A549 (cell line): ENCODE measurements around the gene CAPN14. TPM values are rescaled to one million over a fixed set of nuclear protein-coding genes. Genes with fewer than 3 reads are reported as not detected.

Experiments
- ATAC-seq, 2 experiments: fragments of 200-7000 bp in 1 of 2; fragments of >200 bp in 1 of 2; cut with Nextera tagmentation in 1 of 2; cut with Tn5 transposase in 1 of 2; 3 replicates each; pipeline versions ENCODE4 v1.8.0 to v1.9.1; 2018 to 2020; ENCODE audit warnings: mild to moderate bottlenecking in 1 of 2, moderate library complexity in 1 of 2
- CTCF ChIA-PET: fragments of 300-600 bp; sonication (Branson Sonifier 250); formaldehyde crosslinking; extraction: SDS; loops from one replicate; lab custom pipeline; 2021; ENCODE audit warnings: antibody characterized with exemption, inconsistent platforms; lab: Yijun Ruan, JAX
- POLR2A ChIA-PET: fragments of 350-600 bp; formaldehyde crosslinking; extraction: SDS; loops from one replicate; lab custom pipeline; 2021; ENCODE audit warnings: antibody characterized with exemption, inconsistent platforms; lab: Yijun Ruan, JAX
- DNase-seq, 2 experiments: peaks; one replicate each; pipeline versions ENCODE4 v3.0.0 to v3.0.0-alpha.2; 2011 to 2016; ENCODE audit warnings: low read depth in 1 of 2, low spot score in 1 of 2
- FAIRE-seq: peaks from 2 replicates; lab custom pipeline; 2011; peaks lifted over from hg19 to GRCh38; lab: Jason Lieb, UNC
- H3K27ac ChIP-seq, 2 experiments: fragments of >200 bp; sonication (Bioruptor Twin); formaldehyde crosslinking; 3 replicates each; pipeline ENCODE4 v1.5.1; 2016 to 2017
- H3K4me1 ChIP-seq: fragments of >200 bp; sonication (Bioruptor Twin); formaldehyde crosslinking; 3 replicates; pipeline ENCODE4 v1.6.1; 2016
- H3K4me2 ChIP-seq: fragments of >200 bp; sonication (Bioruptor Twin); formaldehyde crosslinking; 3 replicates; pipeline ENCODE4 v1.6.1; 2016
- H3K4me3 ChIP-seq: fragments of >200 bp; sonication (Bioruptor Twin); formaldehyde crosslinking; 3 replicates; pipeline ENCODE4 v1.5.1; 2016
- H3K9me3 ChIP-seq: fragments of >200 bp; sonication (Bioruptor Twin); formaldehyde crosslinking; 3 replicates; pipeline ENCODE4 v1.6.1; 2016
- CBX8 ChIP-seq: fragments of 200-600 bp; sonication (generic); IDR thresholded peaks from 2 replicates; pipeline ENCODE4 v1.6.1; 2016
- CEBPB ChIP-seq, 2 experiments: fragments of >200 bp in 1 of 2; sonication (Bioruptor Twin) in 1 of 2; formaldehyde crosslinking in 1 of 2; IDR thresholded peaks; 2 replicates each; pipeline ENCODE4 v1.6.1; 2012 to 2016
- FOSL2 ChIP-seq, 2 experiments: fragments of 450-650 bp in 1 of 2; fragments of >200 bp in 1 of 2; sonication (Bioruptor Twin) in 1 of 2; formaldehyde crosslinking; IDR thresholded peaks; 2 replicates each; pipeline versions ENCODE4 v1.5.0 to v1.6.1; 2016 to 2020; ENCODE audit warnings: mild to moderate bottlenecking in 1 of 2, moderate library complexity in 1 of 2
- FOXS1 ChIP-seq: fragments of 250-450 bp; sonication (Bioruptor Pico); IDR thresholded peaks from 2 replicates; pipeline ENCODE4 v1.5.0; 2020; ENCODE audit warnings: mild to moderate bottlenecking, moderate library complexity
- HEYL ChIP-seq: fragments of 250-450 bp; sonication (Bioruptor Pico); IDR thresholded peaks from 2 replicates; pipeline ENCODE4 v1.8.0; 2021; ENCODE audit warnings: mild to moderate bottlenecking, moderate library complexity
- HMGXB4 ChIP-seq: fragments of 250-450 bp; sonication (Bioruptor Pico); IDR thresholded peaks from 2 replicates; pipeline ENCODE4 v1.5.0; 2021; ENCODE audit warnings: mild to moderate bottlenecking, moderate library complexity, borderline replicate concordance
- HOXA7 ChIP-seq: fragments of 250-450 bp; sonication (Bioruptor Pico); IDR thresholded peaks from 2 replicates; pipeline ENCODE4 v1.5.0; 2020; ENCODE audit warnings: mild to moderate bottlenecking, moderate library complexity
- JUN ChIP-seq, 2 experiments: fragments of >200 bp; sonication (Bioruptor Twin); formaldehyde crosslinking; IDR thresholded peaks; 2 replicates in 1 of 2; 3 replicates in 1 of 2; pipeline ENCODE4 v1.6.1; 2016 to 2017
- KDM1A ChIP-seq: fragments of 200-600 bp; sonication (generic); IDR thresholded peaks from 2 replicates; pipeline ENCODE4 v1.6.1; 2016; ENCODE audit warnings: low read depth, mild to moderate bottlenecking
- KDM5A ChIP-seq: fragments of 200-600 bp; sonication (generic); IDR thresholded peaks from 2 replicates; pipeline ENCODE4 v1.6.1; 2016; ENCODE audit warnings: antibody characterized with exemption, mild to moderate bottlenecking
- MAX ChIP-seq: IDR thresholded peaks from 2 replicates; pipeline ENCODE4 v1.6.1; 2012
- NPAS2 ChIP-seq: fragments of 250-450 bp; sonication (Bioruptor Pico); IDR thresholded peaks from 2 replicates; pipeline ENCODE4 v1.8.0; 2022; ENCODE audit warnings: mild to moderate bottlenecking, moderate library complexity, borderline replicate concordance
- NR3C1 ChIP-seq: fragments of >200 bp; sonication (Bioruptor Twin); formaldehyde crosslinking; IDR thresholded peaks from 3 replicates; pipeline ENCODE4 v1.6.1; 2017
- PBX3 ChIP-seq: IDR thresholded peaks from 2 replicates; pipeline ENCODE4 v1.6.1; 2012
- PHF8 ChIP-seq: fragments of 200-600 bp; sonication (generic); IDR thresholded peaks from 2 replicates; pipeline ENCODE4 v1.6.1; 2016; ENCODE audit warnings: low read depth, mild to moderate bottlenecking, antibody characterized with exemption, moderate library complexity, borderline replicate concordance
- POLR2A ChIP-seq: IDR thresholded peaks from 2 replicates; pipeline ENCODE4 v1.6.1; 2012; ENCODE audit warnings: mild to moderate bottlenecking, low read length
- RAD21 ChIP-seq, 2 experiments: fragments of >200 bp in 1 of 2; sonication (Bioruptor Twin) in 1 of 2; formaldehyde crosslinking in 1 of 2; IDR thresholded peaks in 1 of 2; conservative IDR thresholded peaks in 1 of 2; 2 replicates in 1 of 2; 3 replicates in 1 of 2; pipeline ENCODE4 v1.6.1; 2012 to 2018; ENCODE audit warnings: inconsistent platforms in 1 of 2
- RCOR1 ChIP-seq: fragments of 150-350 bp; IDR thresholded peaks from 2 replicates; pipeline ENCODE4 v1.6.1; 2014; ENCODE audit warnings: antibody characterized with exemption, low read length, low read depth
- TFCP2L1 ChIP-seq: fragments of 250-450 bp; sonication (Bioruptor Pico); IDR thresholded peaks from 2 replicates; pipeline ENCODE4 v1.5.0; 2021; ENCODE audit warnings: mild to moderate bottlenecking
- ZFP36 ChIP-seq: fragments of 450-650 bp; IDR thresholded peaks from 2 replicates; pipeline ENCODE4 v1.6.1; 2014; ENCODE audit warnings: borderline replicate concordance; ENCODE audit not compliant: partially characterized antibody
- WGBS: methylation state at CpG from one replicate; pipeline ENCODE4 v1.1.6; 2017; ENCODE audit errors: missing lambda C conversion rate; 5-methylcytosine and 5-hydroxymethylcytosine counted together
- polyA plus RNA-seq, 4 experiments: library from polyadenylated mRNA; depleted of rRNA in 3 of 4; stranded (reverse); fragments of >200 nt; fragmentation: RNase III in 1 of 4; extraction: RNeasy Plus Mini Kit Qiagen cat#74134 plus additional on column Dnase treatment in 1 of 4; gene quantifications; 2 replicates in 3 of 4; 3 replicates in 1 of 4; pipeline ENCODE4 v1.2.3, GENCODE V29; 2011 to 2017

The CAPN14 gene
- polyA plus RNA-seq, 2 of the 4 experiments (the other 2 are of a cell fraction) = 0.04 to 0.06 TPM

GRCh38 chr2:31237348-31238017, 20.2 kb upstream of the CAPN14 start (continued):
- TF ChIP-seq HMGXB4 (CRISPR knock-in tag) (no peak), HEYL (no peak), HOXA7 (CRISPR knock-in tag) (no peak), TFCP2L1 (CRISPR knock-in tag) (no peak), PBX3 (no peak), POLR2A (no peak), KDM1A (no peak)

- ChIA-PET CTCF (interaction anchor here (0.8 to 3.4 kb wide), 3 partner anchors 97 to 198 kb away, joined by 3 to 11 read pairs (median 4); no protein-coding TSS in a partner anchor), POLR2A (no interaction called here)
- WGBS = 79% methylated on average over 7 of the region's 7 CpGs
- TF ChIP-seq NPAS2 (CRISPR knock-in tag) = no peak
- TF ChIP-seq PBX3 = no peak
- no peak for TF ChIP-seq MAX
- TF ChIP-seq RAD21 (conservative IDR thresholded peaks at IDR 0.05 in 1 of 2, IDR thresholded peaks at IDR 0.05 in 1 of 2) = no peak
- TF ChIP-seq CEBPB (IDR thresholded peaks at IDR 0.05) = no peak
- TF ChIP-seq CBX8 = no peak
- TF ChIP-seq ZFP36 = no peak
- no peak for TF ChIP-seq FOXS1
- TF ChIP-seq JUN (IDR thresholded peaks at IDR 0.05) = no peak
- TF ChIP-seq RCOR1 = no peak
- TF ChIP-seq NR3C1 = no peak
- no peak for TF ChIP-seq POLR2A
- TF ChIP-seq KDM5A = no peak
- TF ChIP-seq FOSL2 (IDR thresholded peaks at IDR 0.05) = no peak
- TF ChIP-seq FOSL2 (CRISPR knock-in tag; IDR thresholded peaks at IDR 0.05) = no peak
- TF ChIP-seq PHF8 = no peak
- TF ChIP-seq TFCP2L1 (CRISPR knock-in tag) = no peak
- no peak for TF ChIP-seq HOXA7 (CRISPR knock-in tag)
- Histone ChIP-seq H3K27ac (no peak overlapping the region), H3K4me1 (peaks cover 14% of the 10 kb centered on the region; the same call in 2 of the 3 replicates), H3K4me3 (no peak overlapping the region), H3K4me2 (no peak overlapping the region), H3K9me3 (no peaks in the 10 kb centered on the region)
- no peak for DNase-seq
- ATAC-seq = no peak
- FAIRE-seq = no peak
Measured at GRCh38 chr2:31236433-31237205, 19.3 kb upstream of the CAPN14 start.
